ENCODE data around the gene SRGAP2C.
"Not testable (repeated sequence)": the region's sequence is repeated elsewhere in the genome, so short reads cannot be mapped to it uniquely, and the experiment has no call there.

DNA sequence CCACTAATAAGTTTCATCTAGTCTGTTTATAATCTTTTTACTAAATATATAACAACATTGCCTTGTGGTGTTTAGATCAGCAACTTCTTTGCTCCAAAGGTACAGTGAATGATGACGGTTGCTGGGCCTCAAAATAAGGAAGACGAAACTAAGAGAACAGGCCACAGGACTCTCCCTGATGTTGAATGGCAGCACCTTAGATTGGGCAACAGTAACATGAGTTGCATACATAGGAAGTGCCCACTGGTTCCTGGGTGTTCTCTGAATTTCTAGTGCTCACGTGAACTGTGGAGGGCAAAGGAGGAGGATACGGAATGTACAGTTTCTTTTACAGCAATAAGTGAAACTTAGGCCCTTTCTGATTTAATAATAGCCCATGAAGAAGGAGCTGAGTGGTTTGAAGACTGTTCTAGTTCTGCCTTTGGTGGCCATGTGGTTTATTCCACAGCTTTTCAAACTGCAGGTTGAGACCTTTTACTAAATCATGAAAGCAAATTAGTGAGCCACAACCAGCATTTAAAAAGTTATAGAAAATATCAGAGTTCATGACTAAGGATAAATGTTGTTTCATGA lies 86.5 kb downstream of the SRGAP2C start:
- TF ChIP-seq CTCF (IDR thresholded peaks at IDR 0.05; ENCODE audit: insufficient read depth, low read length, poor library complexity, severe bottlenecking); EZH2phosphoT487 (conservative IDR thresholded peaks at IDR 0.05; ENCODE audit: low read length): not testable (repeated sequence)

Data from SU-DHL-6 (cell line).